SK-N-SH (cell line): Measurements from ENCODE around the gene ZC3H15. TPM values are rescaled to one million over a fixed set of nuclear protein-coding genes. Genes with fewer than 3 reads are reported as not detected.
A peak's percentile ranks its signal among the peaks of the same experiment; 100 is the strongest.

Experiments used
- CTCF ChIA-PET: fragments of 300-600, 350-600 bp; formaldehyde crosslinking; extraction: SDS; loops from one replicate; lab custom pipeline; 2021; lab: Yijun Ruan, JAX
- POLR2A ChIA-PET: fragments of 350-600 bp; sonication (Branson Sonifier 250); formaldehyde crosslinking; extraction: SDS; loops from one replicate; lab custom pipeline; 2020; ENCODE audit warnings: antibody characterized with exemption, inconsistent platforms; lab: Yijun Ruan, JAX
- DNase-seq: peaks from one replicate; pipeline ENCODE4 v3.0.0; 2012
- H2AFZ ChIP-seq: fragments of 200-600 bp; sonication (generic); 2 replicates; pipeline ENCODE4 v1.8.1; 2016; ENCODE audit warnings: antibody characterized with exemption, mild to moderate bottlenecking, low read depth
- H3F3A ChIP-seq: fragments of 200-600 bp; sonication (generic); replicated peaks from 2 replicates; pipeline ENCODE3; 2016; ENCODE audit warnings: antibody characterized with exemption, mild to moderate bottlenecking; ENCODE audit not compliant: insufficient read depth
- H3K27ac ChIP-seq, 2 experiments: fragments of 200-500 bp in 1 of 2; fragments of 200-600 bp in 1 of 2; sonication (Bioruptor generic) in 1 of 2; sonication (generic), shearing (Covaris generic) in 1 of 2; 2 replicates each; pipeline versions ENCODE4 v1.5.1 to v1.6.1; 2014 to 2016; ENCODE audit warnings: low read depth in 2 of 2, inconsistent platforms in 1 of 2, low read length in 1 of 2, mild to moderate bottlenecking in 1 of 2, mixed read lengths in 1 of 2
- H3K27me3 ChIP-seq: fragments of 200-600 bp; sonication (generic), shearing (Covaris generic); 2 replicates; pipeline ENCODE4 v1.6.1; 2016; ENCODE audit warnings: mixed run types; ENCODE audit not compliant: insufficient read depth
- H3K36me3 ChIP-seq, 2 experiments: fragments of 200-500 bp in 1 of 2; fragments of 200-600 bp in 1 of 2; sonication (Bioruptor generic) in 1 of 2; sonication (generic) in 1 of 2; replicated peaks in 1 of 2; 2 replicates each; pipeline versions ENCODE3 to v1.5.1; 2014 to 2016; ENCODE audit warnings: low read length in 1 of 2, mild to moderate bottlenecking in 1 of 2; ENCODE audit not compliant: insufficient read depth in 2 of 2, control insufficient read depth in 1 of 2
- H3K4me1 ChIP-seq, 2 experiments: fragments of 200-500 bp in 1 of 2; fragments of 200-600 bp in 1 of 2; sonication (Bioruptor generic) in 1 of 2; sonication (generic), shearing (Covaris generic) in 1 of 2; 2 replicates each; pipeline versions ENCODE4 v1.5.1 to v1.6.1; 2014 to 2016; ENCODE audit warnings: low read depth in 1 of 2, low read length in 1 of 2, mixed run types in 1 of 2; ENCODE audit not compliant: insufficient read depth in 2 of 2, control insufficient read depth in 1 of 2
- H3K4me2 ChIP-seq: fragments of 200-600 bp; sonication (generic), shearing (Covaris generic); 2 replicates; pipeline ENCODE4 v1.6.1; 2017; ENCODE audit warnings: mixed run types
- H3K4me3 ChIP-seq, 2 experiments: fragments of 200-500 bp in 1 of 2; fragments of 200-600 bp in 1 of 2; sonication (Bioruptor generic) in 1 of 2; sonication (generic), shearing (Covaris generic) in 1 of 2; 2 replicates each; pipeline versions ENCODE4 v1.5.1 to v1.8.1; 2014 to 2016; ENCODE audit warnings: low read depth in 2 of 2, inconsistent platforms in 1 of 2, low read length in 1 of 2, mild to moderate bottlenecking in 1 of 2, mixed read lengths in 1 of 2, moderate library complexity in 1 of 2
- H3K79me2 ChIP-seq: fragments of 200-600 bp; sonication (generic); 2 replicates; pipeline ENCODE4 v1.8.1; 2017; ENCODE audit warnings: mild to moderate bottlenecking; ENCODE audit not compliant: insufficient read depth
- H3K9ac ChIP-seq: fragments of 200-600 bp; sonication (generic); 2 replicates; pipeline ENCODE4 v1.6.1; 2017; ENCODE audit warnings: mixed run types
- H3K9me2 ChIP-seq: fragments of 200-600 bp; sonication (generic); 2 replicates; pipeline ENCODE4 v1.6.1; 2017; ENCODE audit warnings: mixed run types
- H3K9me3 ChIP-seq: fragments of 200-600 bp; sonication (generic); 2 replicates; pipeline ENCODE4 v1.6.1; 2017; ENCODE audit warnings: mixed run types, mild to moderate bottlenecking, moderate library complexity
- H4K20me1 ChIP-seq: fragments of 200-600 bp; sonication (generic); 2 replicates; pipeline ENCODE4 v1.6.1; 2017; ENCODE audit warnings: mild to moderate bottlenecking, mixed run types; ENCODE audit not compliant: insufficient read depth
- CHD2 ChIP-seq: fragments of 150-350 bp; IDR thresholded peaks from 2 replicates; pipeline ENCODE4 v1.6.1; 2018; ENCODE audit warnings: low read length; ENCODE audit not compliant: partially characterized antibody
- CTCF ChIP-seq: fragments of 200-600 bp; sonication (generic); IDR thresholded peaks from 2 replicates; pipeline ENCODE4 v1.6.1; 2017; ENCODE audit warnings: antibody characterized with exemption, mild to moderate bottlenecking, moderate library complexity
- ELF1 ChIP-seq: IDR thresholded peaks from 2 replicates; pipeline ENCODE4 v1.4.0; 2012
- FOXM1 ChIP-seq: IDR thresholded peaks from 2 replicates; pipeline ENCODE4 v1.4.0; 2012; ENCODE audit warnings: low read depth, mild to moderate bottlenecking
- GATA2 ChIP-seq: sonication (generic); formaldehyde crosslinking; IDR thresholded peaks from 2 replicates; pipeline ENCODE4 v1.5.0; 2020; ENCODE audit warnings: mild to moderate bottlenecking, missing genetic modification reagents
- MAX ChIP-seq: IDR thresholded peaks from 2 replicates; pipeline ENCODE4 v1.4.0; 2012; ENCODE audit warnings: low read depth
- NFIC ChIP-seq: IDR thresholded peaks from 2 replicates; pipeline ENCODE4 v1.4.0; 2012; ENCODE audit warnings: borderline replicate concordance
- NRF1 ChIP-seq: IDR thresholded peaks from 2 replicates; pipeline ENCODE4 v1.6.1; 2012; ENCODE audit warnings: low read depth, mild to moderate bottlenecking, low read length
- RCOR1 ChIP-seq: fragments of 150-350 bp; IDR thresholded peaks from 2 replicates; pipeline ENCODE4 v1.6.1; 2017; ENCODE audit warnings: antibody characterized with exemption, low read length
- RFX5 ChIP-seq: IDR thresholded peaks from 2 replicates; pipeline ENCODE4 v1.6.1; 2012; ENCODE audit warnings: mild to moderate bottlenecking, improper control_type of control experiment, low read length
- RXRA ChIP-seq: IDR thresholded peaks from 2 replicates; pipeline ENCODE4 v1.4.0; 2012; ENCODE audit warnings: low read depth, mild to moderate bottlenecking, borderline replicate concordance
- TCF12 ChIP-seq: IDR thresholded peaks from 2 replicates; pipeline ENCODE4 v1.4.0; 2012
- USF2 ChIP-seq: fragments of 150-350 bp; IDR thresholded peaks from 2 replicates; pipeline ENCODE4 v1.6.1; 2017; ENCODE audit warnings: antibody characterized with exemption, low read length, low read depth, borderline replicate concordance
- YY1 ChIP-seq: IDR thresholded peaks from 2 replicates; pipeline ENCODE4 v1.4.0; 2012; ENCODE audit warnings: low read depth, mild to moderate bottlenecking
- WGBS: methylation state at CpG from one replicate; pipeline ENCODE4 v1.1.6; 2017; ENCODE audit warnings: low lambda C conversion rate; 5-methylcytosine and 5-hydroxymethylcytosine counted together
- polyA plus RNA-seq, 3 experiments: library from polyadenylated mRNA; depleted of rRNA; stranded (reverse); fragments of >200 nt; gene quantifications; 2 replicates each; pipeline ENCODE4 v1.2.3, GENCODE V29; 2012

ZC3H15 gene
- polyA plus RNA-seq, 1 of the 3 experiments (the other 2 are of a cell fraction): 26.5 TPM

GRCh38 chr2:186523791-186524190 is 37.7 kb downstream of the ZC3H15 start:
- 16% methylated on average over 1 of the region's 1 CpG for WGBS
- CTCF ChIA-PET: interaction anchor here (1.6 to 2.2 kb wide), 2 partner anchors 20 to 118 kb away, joined by 5 to 12 read pairs; no protein-coding TSS in a partner anchor
- DNase-seq: peak; percentile 16

GRCh38 chr2:186526281-186526680 is 40.2 kb downstream of the ZC3H15 start:
- Histone ChIP-seq H3K9ac (no peak overlapping the region), H3F3A (peaks cover 11% of the 10 kb centered on the region)
- WGBS: 59% methylated on average over 2 of the region's 2 CpGs
- TF ChIP-seq NRF1 (no peak), FOXM1 (no peak), ELF1 (no peak), YY1 (no peak), RCOR1 (no peak)
- TF ChIP-seq, all 33 proteins: peak for 0
- Histone ChIP-seq H3K27me3 (no peaks in the 10 kb centered on the region), H2AFZ (no peak overlapping the region), H3K9me2 (no peaks in the 10 kb centered on the region), H3K36me3 (peaks cover 1 to 7% of the 10 kb centered on the region in 2 experiments), H3K9me3 (no peaks in the 10 kb centered on the region), H4K20me1 (no peaks in the 10 kb centered on the region), H3K27ac (no peak overlapping the region), H3K4me2 (no peak overlapping the region), H3K4me1 (peaks cover 8 to 11% of the 10 kb centered on the region in 2 experiments; a peak in 2 of 4 replicates), H3K79me2 (no peaks in the 10 kb centered on the region), H3K4me3 (no peak overlapping the region)
- no peak for DNase-seq
- POLR2A ChIA-PET: no interaction called here
- CTCF ChIA-PET: no interaction called here

More at GRCh38 chr2:186523791-186524190, 37.7 kb downstream of the ZC3H15 start:
- Histone ChIP-seq H2AFZ (no peak overlapping the region), H3F3A (peaks cover 11% of the 10 kb centered on the region), H3K9me2 (no peaks in the 10 kb centered on the region), H3K4me2 (no peak overlapping the region), H3K4me1 (peaks cover 8% of the 10 kb centered on the region in 2 experiments; a peak in 2 of 4 replicates), H3K4me3 (no peak overlapping the region), H3K79me2 (no peaks in the 10 kb centered on the region), H3K9me3 (no peaks in the 10 kb centered on the region), H3K36me3 (peaks cover 15 to 29% of the 10 kb centered on the region in 2 experiments), H3K27me3 (no peaks in the 10 kb centered on the region), H3K27ac (peak overlapping the region in 1 of 2 experiments; percentile 67; a peak in 1 of 4 replicates), H3K9ac (no peak overlapping the region), H4K20me1 (no peaks in the 10 kb centered on the region)
- POLR2A ChIA-PET: no interaction called here
- TF ChIP-seq CHD2: peak; percentile 10
- no peak for TF ChIP-seq NRF1
- no peak for TF ChIP-seq RFX5
- no peak for TF ChIP-seq CTCF
- no peak for TF ChIP-seq RXRA
- TF ChIP-seq TCF12: peak; percentile 33; the same call in 1 of the 2 replicates
- no peak for TF ChIP-seq NFIC
- TF ChIP-seq USF2: no peak
- no peak for TF ChIP-seq MAX
- TF ChIP-seq GATA2 (CRISPR knock-in tag): no peak
